Measurements from ENCODE around the gene PRKAR2B.
"Not testable (repeated sequence)": the region's sequence is repeated elsewhere in the genome, so short reads cannot be mapped to it uniquely, and the experiment has no call there.

PRKAR2B gene

GRCh38 chr7:107041097-107041496, 3.4 kb upstream of the PRKAR2B start:
- no peak for TF ChIP-seq CTCF (IDR thresholded peaks at IDR 0.05; ENCODE audit: insufficient read depth, low read depth, low read length, missing control alignments)
- no peak overlapping the region for H3K4me3 ChIP-seq (ENCODE audit: low read depth, low read length)
- DNase-seq (ENCODE audit: low read depth): no peak

DNA sequence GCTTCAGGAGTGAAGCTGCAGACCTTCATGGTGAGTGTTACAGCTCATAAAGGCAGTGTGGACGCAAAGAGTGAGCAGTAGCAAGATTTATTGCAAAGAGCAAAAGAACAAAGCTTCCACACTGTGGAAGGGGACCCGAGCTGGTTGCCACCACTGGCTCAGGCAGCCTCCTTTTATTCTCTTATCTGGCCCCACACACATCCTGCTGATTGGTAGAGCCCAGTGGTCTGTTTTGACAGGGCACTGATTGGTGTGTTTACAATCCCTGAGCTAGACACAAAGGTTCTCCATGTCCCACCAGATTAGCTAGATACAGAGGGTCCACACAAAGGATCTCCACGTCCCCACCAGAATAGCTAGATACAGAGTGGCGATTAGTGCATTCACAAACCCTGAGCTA, 2.7 kb upstream of the PRKAR2B start:
- DNase-seq (ENCODE audit: low read depth); H3K4me3 ChIP-seq (ENCODE audit: low read depth, low read length): not testable (repeated sequence)

GRCh38 chr7:107042326-107042910, 2.1 kb upstream of the PRKAR2B start:
- not testable (repeated sequence) for DNase-seq (ENCODE audit: low read depth); H3K4me3 ChIP-seq (ENCODE audit: low read depth, low read length)

- no peak overlapping the region for H3K4me3 ChIP-seq (ENCODE audit: low read depth, low read length)
- DNase-seq (ENCODE audit: low read depth): no peak
- TF ChIP-seq CTCF (IDR thresholded peaks at IDR 0.05; ENCODE audit: insufficient read depth, low read depth, low read length, missing control alignments): no peak
These were observed 1.0 kb upstream of the PRKAR2B start for GRCh38 chr7:107043491-107043890.

DNA sequence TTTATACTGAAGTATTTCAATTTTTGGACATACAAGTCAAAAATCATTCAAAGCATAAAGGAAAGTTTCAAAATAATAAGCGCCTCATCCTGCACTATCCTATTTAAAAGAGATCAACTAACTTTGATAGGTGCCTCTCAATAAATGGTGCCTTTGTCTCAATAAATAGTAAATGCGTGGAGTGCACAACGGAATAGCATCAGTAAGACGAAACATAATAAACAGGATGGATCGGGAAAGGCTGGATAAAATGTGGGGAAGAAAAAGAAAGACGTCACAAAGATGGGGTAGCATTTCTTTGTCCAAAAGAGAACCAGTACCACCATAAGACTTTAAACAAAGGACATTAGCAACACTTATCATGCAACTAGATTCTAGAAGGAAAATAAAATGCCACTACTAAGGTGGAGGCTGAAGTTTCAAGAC, 571 bp upstream of the PRKAR2B start:
- no peak for DNase-seq (ENCODE audit: low read depth)
- TF ChIP-seq CTCF (IDR thresholded peaks at IDR 0.05; ENCODE audit: insufficient read depth, low read depth, low read length, missing control alignments): no peak
- H3K4me3 ChIP-seq (ENCODE audit: low read depth, low read length): peak overlapping the region; percentile 20; the same call in 1 of the 2 replicates

GRCh38 chr7:107045195-107045960, 873 bp downstream of the PRKAR2B start:
- no peak overlapping the region; the same call in 1 of the 2 replicates for H3K4me3 ChIP-seq (ENCODE audit: low read depth, low read length)
- DNase-seq (ENCODE audit: low read depth): no peak
- TF ChIP-seq CTCF (IDR thresholded peaks at IDR 0.05; ENCODE audit: insufficient read depth, low read depth, low read length, missing control alignments): no peak

DNA sequence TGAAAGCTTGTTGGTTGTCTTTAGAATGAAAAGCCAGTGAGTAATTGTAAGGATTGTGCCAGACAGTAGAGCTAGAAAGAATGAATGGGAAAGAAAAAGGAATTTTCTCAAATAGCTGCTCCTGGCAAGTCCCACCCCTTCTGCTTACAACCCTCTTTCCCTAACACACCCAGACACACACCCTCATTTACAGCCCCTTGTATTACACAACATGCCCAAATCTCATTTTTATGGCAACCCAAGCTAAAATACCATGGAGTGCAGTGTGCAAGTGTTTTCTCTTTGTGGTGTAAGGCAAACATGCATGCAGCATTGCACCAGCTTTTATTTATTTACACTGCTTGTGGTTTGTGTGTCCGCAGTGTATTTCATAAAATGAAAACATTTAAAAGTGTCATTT, 1.5 kb downstream of the PRKAR2B start:
- TF ChIP-seq CTCF (IDR thresholded peaks at IDR 0.05; ENCODE audit: insufficient read depth, low read depth, low read length, missing control alignments): no peak
- H3K4me3 ChIP-seq (ENCODE audit: low read depth, low read length): no peak overlapping the region
- DNase-seq (ENCODE audit: low read depth): no peak
